Measurements from ENCODE around the gene CDKN1A. TPM values are rescaled to one million over a fixed set of nuclear protein-coding genes. Genes with fewer than 3 reads are reported as not detected.

The CDKN1A gene
- polyA plus RNA-seq, 1 donor from 2014 or later = 23.0 TPM

DNA sequence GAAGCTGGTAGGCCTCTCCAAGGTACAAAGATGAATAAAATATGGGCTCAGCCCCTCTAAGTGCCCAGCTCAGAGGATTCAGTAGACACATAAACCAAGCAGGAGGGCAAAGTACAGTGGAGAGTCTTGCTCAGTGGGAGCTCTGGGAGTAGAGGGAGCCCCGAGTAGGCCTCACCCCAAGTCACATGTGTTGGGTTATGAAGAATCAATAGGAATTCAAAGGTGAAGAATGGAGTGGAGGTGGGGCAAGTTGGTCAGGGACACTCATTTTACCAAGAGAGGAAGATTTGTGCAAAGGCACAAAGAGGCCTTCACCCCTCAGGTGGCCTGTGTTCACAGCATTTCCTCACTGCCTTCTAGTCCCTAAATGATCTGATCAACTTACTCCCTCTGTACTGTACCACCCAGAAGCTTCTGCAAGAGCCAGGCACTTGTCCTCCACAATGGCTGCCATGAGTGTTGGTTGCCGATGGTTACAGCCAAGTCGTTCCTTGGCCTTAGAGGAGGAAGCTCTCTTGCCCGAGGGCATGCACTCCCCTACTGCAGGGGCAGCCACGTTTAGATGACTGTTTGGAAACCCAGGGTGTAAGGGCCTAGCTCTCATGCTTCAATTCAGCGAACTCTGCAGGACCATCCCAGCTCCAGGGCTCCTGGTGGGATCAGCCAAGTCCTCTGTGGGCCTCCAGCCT lies 6.7 kb upstream of the CDKN1A start:
- Histone ChIP-seq H2AFZ (ENCODE audit: low read depth, low read length) (no peak overlapping the region), H3K9me3 (ENCODE audit: low read length) (no peaks in the 10 kb centered on the region)

DNA sequence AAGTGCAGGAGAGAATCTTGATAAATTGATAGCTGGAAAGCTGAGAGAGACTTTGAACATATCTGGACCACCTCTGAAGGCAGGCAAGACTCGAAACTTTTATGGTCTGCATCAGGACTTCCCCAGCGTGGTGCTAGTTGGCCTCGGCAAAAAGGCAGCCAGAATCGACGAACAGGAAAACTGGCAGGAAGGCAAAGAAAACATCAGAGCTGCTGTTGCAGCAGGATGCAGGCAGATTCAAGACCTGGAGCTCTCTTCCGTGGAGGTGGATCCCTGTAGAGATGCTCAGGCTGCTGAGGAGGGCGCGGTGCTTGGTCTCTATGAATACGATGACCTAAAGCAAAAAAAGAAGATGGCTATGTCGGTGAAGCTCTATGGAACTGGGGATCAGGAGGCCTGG lies 4.6 kb upstream of the CDKN1A start:
- peaks cover 7% of the 10 kb centered on the region for H3K27me3 ChIP-seq (ENCODE audit: insufficient read depth, low read depth, low read length)
- no peaks in the 10 kb centered on the region for H3K36me3 ChIP-seq (ENCODE audit: insufficient read depth, low read length)
- TF ChIP-seq SMC3 (conservative IDR thresholded peaks at IDR 0.05; ENCODE audit: poor library complexity) (no peak), MXI1 (conservative IDR thresholded peaks at IDR 0.05; ENCODE audit: poor library complexity, severe bottlenecking) (no peak), EP300 (conservative IDR thresholded peaks at IDR 0.05; ENCODE audit: poor library complexity, severe bottlenecking) (no peak), RAD21 (conservative IDR thresholded peaks at IDR 0.05) (no peak), TAF1 (IDR thresholded peaks at IDR 0.05; ENCODE audit: low read depth) (no peak), EZH2 (IDR thresholded peaks at IDR 0.05; ENCODE audit: borderline replicate concordance, insufficient read depth, low read length, poor library complexity, severe bottlenecking) (no peak), POLR2AphosphoS5 (IDR thresholded peaks at IDR 0.05) (no peak)
- TF ChIP-seq, protein P1, sequence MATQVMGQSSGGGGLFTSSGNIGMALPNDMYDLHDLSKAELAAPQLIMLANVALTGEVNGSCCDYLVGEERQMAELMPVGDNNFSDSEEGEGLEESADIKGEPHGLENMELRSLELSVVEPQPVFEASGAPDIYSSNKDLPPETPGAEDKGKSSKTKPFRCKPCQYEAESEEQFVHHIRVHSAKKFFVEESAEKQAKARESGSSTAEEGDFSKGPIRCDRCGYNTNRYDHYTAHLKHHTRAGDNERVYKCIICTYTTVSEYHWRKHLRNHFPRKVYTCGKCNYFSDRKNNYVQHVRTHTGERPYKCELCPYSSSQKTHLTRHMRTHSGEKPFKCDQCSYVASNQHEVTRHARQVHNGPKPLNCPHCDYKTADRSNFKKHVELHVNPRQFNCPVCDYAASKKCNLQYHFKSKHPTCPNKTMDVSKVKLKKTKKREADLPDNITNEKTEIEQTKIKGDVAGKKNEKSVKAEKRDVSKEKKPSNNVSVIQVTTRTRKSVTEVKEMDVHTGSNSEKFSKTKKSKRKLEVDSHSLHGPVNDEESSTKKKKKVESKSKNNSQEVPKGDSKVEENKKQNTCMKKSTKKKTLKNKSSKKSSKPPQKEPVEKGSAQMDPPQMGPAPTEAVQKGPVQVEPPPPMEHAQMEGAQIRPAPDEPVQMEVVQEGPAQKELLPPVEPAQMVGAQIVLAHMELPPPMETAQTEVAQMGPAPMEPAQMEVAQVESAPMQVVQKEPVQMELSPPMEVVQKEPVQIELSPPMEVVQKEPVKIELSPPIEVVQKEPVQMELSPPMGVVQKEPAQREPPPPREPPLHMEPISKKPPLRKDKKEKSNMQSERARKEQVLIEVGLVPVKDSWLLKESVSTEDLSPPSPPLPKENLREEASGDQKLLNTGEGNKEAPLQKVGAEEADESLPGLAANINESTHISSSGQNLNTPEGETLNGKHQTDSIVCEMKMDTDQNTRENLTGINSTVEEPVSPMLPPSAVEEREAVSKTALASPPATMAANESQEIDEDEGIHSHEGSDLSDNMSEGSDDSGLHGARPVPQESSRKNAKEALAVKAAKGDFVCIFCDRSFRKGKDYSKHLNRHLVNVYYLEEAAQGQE (IDR thresholded peaks at IDR 0.05; ENCODE audit: borderline replicate concordance) = no peak
- TF ChIP-seq, protein P2, sequence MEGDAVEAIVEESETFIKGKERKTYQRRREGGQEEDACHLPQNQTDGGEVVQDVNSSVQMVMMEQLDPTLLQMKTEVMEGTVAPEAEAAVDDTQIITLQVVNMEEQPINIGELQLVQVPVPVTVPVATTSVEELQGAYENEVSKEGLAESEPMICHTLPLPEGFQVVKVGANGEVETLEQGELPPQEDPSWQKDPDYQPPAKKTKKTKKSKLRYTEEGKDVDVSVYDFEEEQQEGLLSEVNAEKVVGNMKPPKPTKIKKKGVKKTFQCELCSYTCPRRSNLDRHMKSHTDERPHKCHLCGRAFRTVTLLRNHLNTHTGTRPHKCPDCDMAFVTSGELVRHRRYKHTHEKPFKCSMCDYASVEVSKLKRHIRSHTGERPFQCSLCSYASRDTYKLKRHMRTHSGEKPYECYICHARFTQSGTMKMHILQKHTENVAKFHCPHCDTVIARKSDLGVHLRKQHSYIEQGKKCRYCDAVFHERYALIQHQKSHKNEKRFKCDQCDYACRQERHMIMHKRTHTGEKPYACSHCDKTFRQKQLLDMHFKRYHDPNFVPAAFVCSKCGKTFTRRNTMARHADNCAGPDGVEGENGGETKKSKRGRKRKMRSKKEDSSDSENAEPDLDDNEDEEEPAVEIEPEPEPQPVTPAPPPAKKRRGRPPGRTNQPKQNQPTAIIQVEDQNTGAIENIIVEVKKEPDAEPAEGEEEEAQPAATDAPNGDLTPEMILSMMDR (IDR thresholded peaks at IDR 0.05; ENCODE audit: poor library complexity, severe bottlenecking) = no peak
- H3K79me2 ChIP-seq (replicated peaks; ENCODE audit: insufficient read depth, low read length) = no peaks in the 10 kb centered on the region
- H3K27ac ChIP-seq (ENCODE audit: low read length) = no peak overlapping the region
- H3K9me3 ChIP-seq (ENCODE audit: low read length) = no peaks in the 10 kb centered on the region
- H3K9me2 ChIP-seq (ENCODE audit: insufficient read depth, low read length) = no peaks in the 10 kb centered on the region
- no peaks in the 10 kb centered on the region for H4K20me1 ChIP-seq (ENCODE audit: insufficient read depth)
- H3K4me2 ChIP-seq (ENCODE audit: low read length) = no peak overlapping the region
- no peak overlapping the region for H3K9ac ChIP-seq (ENCODE audit: low read length)
- H3F3A ChIP-seq (ENCODE audit: insufficient read depth, low read length, poor library complexity, severe bottlenecking) = no peaks in the 10 kb centered on the region
- no peak overlapping the region for H3K4me3 ChIP-seq (ENCODE audit: low read length)
- no peak overlapping the region for H2AFZ ChIP-seq (ENCODE audit: low read depth, low read length)

More for the DNA sequence above, 6.7 kb upstream of the CDKN1A start:
- no peak overlapping the region for H3K27ac ChIP-seq (ENCODE audit: low read length)
- H3K79me2 ChIP-seq (replicated peaks; ENCODE audit: insufficient read depth, low read length) = no peaks in the 10 kb centered on the region
- H3F3A ChIP-seq (ENCODE audit: insufficient read depth, low read length, poor library complexity, severe bottlenecking) = no peaks in the 10 kb centered on the region
- no peaks in the 10 kb centered on the region for H3K36me3 ChIP-seq (ENCODE audit: insufficient read depth, low read length)
- H3K4me2 ChIP-seq (ENCODE audit: low read length) = no peak overlapping the region
- no peaks in the 10 kb centered on the region for H4K20me1 ChIP-seq (ENCODE audit: insufficient read depth)
- TF ChIP-seq TAF1 (IDR thresholded peaks at IDR 0.05; ENCODE audit: low read depth) (no peak), RAD21 (conservative IDR thresholded peaks at IDR 0.05) (no peak), EP300 (conservative IDR thresholded peaks at IDR 0.05; ENCODE audit: poor library complexity, severe bottlenecking) (no peak), EZH2 (IDR thresholded peaks at IDR 0.05; ENCODE audit: borderline replicate concordance, insufficient read depth, low read length, poor library complexity, severe bottlenecking) (no peak), SMC3 (conservative IDR thresholded peaks at IDR 0.05; ENCODE audit: poor library complexity) (no peak), MXI1 (conservative IDR thresholded peaks at IDR 0.05; ENCODE audit: poor library complexity, severe bottlenecking) (no peak), POLR2AphosphoS5 (IDR thresholded peaks at IDR 0.05) (no peak)
- TF ChIP-seq, protein P1 (IDR thresholded peaks at IDR 0.05; ENCODE audit: borderline replicate concordance) = no peak
- TF ChIP-seq, protein P2 (IDR thresholded peaks at IDR 0.05; ENCODE audit: poor library complexity, severe bottlenecking) = no peak
- no peak overlapping the region for H3K9ac ChIP-seq (ENCODE audit: low read length)
- H3K9me2 ChIP-seq (ENCODE audit: insufficient read depth, low read length) = no peaks in the 10 kb centered on the region
- no peaks in the 10 kb centered on the region for H3K27me3 ChIP-seq (ENCODE audit: insufficient read depth, low read depth, low read length)
- H3K4me3 ChIP-seq (ENCODE audit: low read length) = no peak overlapping the region

Data from neural cell (in vitro differentiated cells).